ENCODE measurements around the gene ST3GAL6. TPM values are rescaled to one million over a fixed set of nuclear protein-coding genes. Genes with fewer than 3 reads are reported as not detected.

The ST3GAL6 gene
- total and polyA plus RNA-seq, 2 of the 8 experiments (the other 6 are each of a cell fraction or from before 2014, with no cell fraction given), result 3.3 to 6.1 TPM

GRCh38 chr3:98743071-98743470, 20.1 kb upstream of the ST3GAL6 start:
- no peak for TF ChIP-seq USF2 (IDR thresholded peaks at IDR 0.05; ENCODE audit: low read length)
- CTCF ChIA-PET (ENCODE audit: partially characterized antibody), result interaction anchor here (0.6 to 1.2 kb wide), 5 partner anchors 11 to 307 kb away, joined by 3 to 4 read pairs (median 3); no protein-coding TSS in a partner anchor

More at GRCh38 chr3:98743071-98743470, 20.1 kb upstream of the ST3GAL6 start:
- Histone ChIP-seq H2BK5ac (ENCODE audit: low read depth, low read length) (no peak overlapping the region), H3K23ac (ENCODE audit: insufficient read length) (no peak overlapping the region), H2BK15ac (ENCODE audit: low read length) (no peak overlapping the region), H3K79me2 (ENCODE audit: control insufficient read depth in 1 of 2, insufficient read depth in 2 of 2, low read length in 2 of 2) (peaks cover 0 to 3% of the 10 kb centered on the region in 2 experiments; a peak in 1 of 4 replicates), H3K27ac (ENCODE audit: low read depth, low read length) (no peak overlapping the region), H2BK12ac (ENCODE audit: low read depth, low read length) (no peak overlapping the region), H3K14ac (ENCODE audit: insufficient read length) (no peak overlapping the region), H3K79me1 (ENCODE audit: low read depth, low read length) (no peaks in the 10 kb centered on the region), H3K23me2 (ENCODE audit: low read depth, low read length) (no peaks in the 10 kb centered on the region; the same call in 1 of the 2 replicates), H2AK5ac (ENCODE audit: low read depth, low read length) (no peak overlapping the region), H2AFZ (ENCODE audit: low read length) (no peak overlapping the region), H4K5ac (ENCODE audit: insufficient read length, low read depth, low read length) (no peak overlapping the region), H3K36me3 (ENCODE audit: control insufficient read depth in 2 of 4, insufficient read depth in 4 of 4, low read length in 3 of 4) (no peaks in the 10 kb centered on the region), H3K4ac (replicated peaks; ENCODE audit: insufficient read length, low read depth, low read length) (no peak overlapping the region), H3K4me1 (replicated peaks in 1 of 4; ENCODE audit: control insufficient read depth in 3 of 4, insufficient read depth in 4 of 4, low read length in 3 of 4) (no peaks in the 10 kb centered on the region), H3K27me3 (replicated peaks in 1 of 4; ENCODE audit: control insufficient read depth in 3 of 4, extremely low read depth in 1 of 4, insufficient read depth in 3 of 4, low read length in 3 of 4) (no peaks in the 10 kb centered on the region), H3K9me3 (ENCODE audit: insufficient read depth in 2 of 2, low read depth in 1 of 2, low read length in 1 of 2) (no peaks in the 10 kb centered on the region), H4K91ac (replicated peaks; ENCODE audit: insufficient read length, low read length) (no peak overlapping the region), H2BK20ac (ENCODE audit: low read length) (no peak overlapping the region), H4K8ac (ENCODE audit: extremely low read depth, insufficient read depth, low read length) (no peak overlapping the region), H3K18ac (ENCODE audit: extremely low read depth, low read length) (no peak overlapping the region), H3K4me2 (ENCODE audit: insufficient read depth in 1 of 2, low read depth in 2 of 2, low read length in 2 of 2) (no peak overlapping the region), H3K56ac (replicated peaks; ENCODE audit: insufficient read length, low read depth, low read length) (no peak overlapping the region), H3K9ac (replicated peaks in 1 of 4; ENCODE audit: extremely low read depth in 1 of 4, low read depth in 3 of 4, low read length in 3 of 4) (no peak overlapping the region), H4K20me1 (replicated peaks in 1 of 2; ENCODE audit: control insufficient read depth in 1 of 2, insufficient read depth in 2 of 2, low read length in 2 of 2) (no peaks in the 10 kb centered on the region), H3K4me3 (ENCODE audit: extremely low read depth in 1 of 4, insufficient read depth in 2 of 4, low read depth in 3 of 4, low read length in 4 of 4) (no peak overlapping the region), H2BK120ac (replicated peaks; ENCODE audit: low read depth, low read length) (no peak overlapping the region)
- DNase-seq (ENCODE audit: low read depth in 1 of 2, low spot score in 2 of 2), result no peak
- POLR2A ChIA-PET (ENCODE audit: partially characterized antibody), result no interaction called here
- WGBS, 2 experiments (ENCODE audit: extremely low coverage in 1 of 2, insufficient coverage in 1 of 2, insufficient read length in 1 of 2, insufficient replicate concordance in 2 of 2, low coverage in 1 of 2, low lambda C conversion rate in 2 of 2, missing lambda C conversion rate in 1 of 2), result 79% methylated on average over 5 of the region's 5 CpGs; no CpG with 5 or more reads in 1 of the 2 experiments
- FAIRE-seq, result no peak
